Measurements from ENCODE around the gene MAP2K3. TPM values are rescaled to one million over a fixed set of nuclear protein-coding genes. Genes with fewer than 3 reads are reported as not detected.
"Not testable (repeated sequence)": the region's sequence is repeated elsewhere in the genome, so short reads cannot be mapped to it uniquely, and the experiment has no call there.

MAP2K3 gene
- total and polyA plus RNA-seq, 10 of the 15 experiments (the other 5 are each of a cell fraction or from before 2014, with no cell fraction given) = 0.71 to 39.4 (median 18.6) TPM

DNA sequence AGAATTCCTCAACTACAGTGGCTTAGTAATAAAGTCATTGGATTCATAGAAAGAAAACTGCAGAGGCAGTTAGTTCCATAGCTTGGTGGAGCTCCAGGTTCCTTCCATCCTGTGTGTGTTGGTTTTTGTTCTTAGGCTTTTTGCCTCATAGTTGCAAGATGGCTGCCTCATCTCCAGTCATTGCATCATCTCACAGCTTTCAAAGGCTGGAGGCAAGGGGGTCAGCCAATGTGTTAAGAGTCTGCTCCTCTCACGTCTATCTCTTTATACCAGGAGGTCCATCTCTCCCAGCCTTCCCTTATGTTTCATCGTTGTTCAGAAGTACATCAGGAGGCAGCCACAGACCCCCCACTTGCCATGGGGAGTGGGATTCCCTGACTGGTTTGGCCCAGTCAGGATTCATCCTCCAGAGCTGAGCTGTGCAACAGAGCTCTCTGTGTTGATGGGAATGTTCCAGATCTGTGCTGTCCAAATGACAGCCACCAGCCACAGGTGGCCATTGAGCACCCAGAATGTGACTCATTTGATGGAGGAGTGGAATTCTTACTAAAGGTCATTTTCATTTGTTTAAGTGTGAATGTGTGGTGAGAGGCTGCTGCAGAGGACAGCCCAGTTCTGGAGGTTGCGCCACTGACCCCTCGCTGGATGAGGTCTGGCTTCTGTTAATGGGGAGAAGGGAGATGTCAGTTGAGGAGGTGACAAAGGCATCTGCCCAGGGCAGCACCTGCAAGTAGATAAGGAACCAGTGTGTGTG, 52.2 kb downstream of the MAP2K3 start:
- CTCF ChIA-PET = not testable (repeated sequence)

DNA sequence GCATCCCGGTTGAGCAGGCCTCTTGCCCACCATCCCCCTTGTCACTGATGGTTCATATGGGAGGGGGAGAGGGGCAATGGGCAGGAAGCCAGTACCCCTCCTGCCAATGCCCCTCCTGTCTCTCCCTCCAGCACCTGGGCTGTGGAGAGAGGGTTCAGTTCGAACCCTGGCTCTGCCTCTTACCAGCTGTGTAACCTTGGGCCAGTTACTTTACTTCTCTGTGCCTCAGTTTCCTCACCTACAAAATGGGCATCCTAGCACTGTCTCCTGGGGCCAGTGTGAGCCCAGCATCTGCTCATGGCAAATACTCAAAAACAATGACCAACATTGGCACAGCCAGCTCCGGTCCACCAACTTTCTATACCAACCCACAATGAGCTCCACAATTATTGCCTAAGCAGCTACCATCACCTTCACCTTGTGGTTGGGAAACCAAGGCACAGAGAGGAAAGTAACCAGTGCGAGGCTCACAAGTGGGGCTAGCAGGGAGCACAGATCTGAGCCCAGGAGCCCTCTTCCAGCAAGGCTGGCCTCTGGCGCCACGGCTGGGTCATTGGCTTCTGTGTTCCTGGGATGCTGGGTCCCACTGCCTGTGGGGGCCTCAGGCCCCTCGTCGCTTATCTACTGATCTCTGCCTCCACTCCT, 53.6 kb downstream of the MAP2K3 start:
- RAD21 ChIA-PET (ENCODE audit: unreplicated experiment); in situ Hi-C loops (cut with MboI); BruUV-seq (replicated peaks); H3K4me2 ChIP-seq (ENCODE audit: control insufficient read depth, insufficient read depth); H4K20me1 ChIP-seq (ENCODE audit: control insufficient read depth, insufficient read depth); H3K4me3 ChIP-seq; H3K9me3 ChIP-seq (replicated peaks; ENCODE audit: control insufficient read depth, insufficient read depth, low read length); intact Hi-C loops (cut with micrococcal nuclease; ENCODE audit: unreplicated experiment); ATAC-seq; H3K9ac ChIP-seq (ENCODE audit: control insufficient read depth, insufficient read depth, low read length); SMC1A ChIA-PET (ENCODE audit: uncharacterized antibody, unreplicated experiment); H2AFZ ChIP-seq (ENCODE audit: control insufficient read depth, low read depth, low read length); H3K79me2 ChIP-seq (ENCODE audit: control insufficient read depth, insufficient read depth, low read length); H3K27ac ChIP-seq (ENCODE audit: control insufficient read depth, insufficient read depth); CTCF ChIA-PET; H3K4me1 ChIP-seq (ENCODE audit: control insufficient read depth, insufficient read depth, low read length); H3K27me3 ChIP-seq (replicated peaks in 1 of 2; ENCODE audit: control insufficient read depth in 2 of 2, insufficient read depth in 2 of 2, low read length in 1 of 2); FAIRE-seq; DNase-seq (ENCODE audit: low read depth, low spot score); H3K36me3 ChIP-seq (ENCODE audit: control insufficient read depth in 2 of 2, insufficient read depth in 2 of 2, low read length in 1 of 2); POLR2A ChIA-PET: not testable (repeated sequence)
- 37% methylated on average over 8 of the region's 8 CpGs for WGBS (ENCODE audit: insufficient coverage, insufficient replicate concordance, low lambda C conversion rate, missing lambda C conversion rate)

More for the DNA sequence above, 52.2 kb downstream of the MAP2K3 start:
- H3K36me3 ChIP-seq (ENCODE audit: control insufficient read depth in 2 of 2, insufficient read depth in 2 of 2, low read length in 1 of 2); intact Hi-C loops (cut with micrococcal nuclease; ENCODE audit: unreplicated experiment); H3K27me3 ChIP-seq (replicated peaks in 1 of 2; ENCODE audit: control insufficient read depth in 2 of 2, insufficient read depth in 2 of 2, low read length in 1 of 2); H3K79me2 ChIP-seq (ENCODE audit: control insufficient read depth, insufficient read depth, low read length); H3K4me3 ChIP-seq; H3K4me2 ChIP-seq (ENCODE audit: control insufficient read depth, insufficient read depth); ATAC-seq; H3K9me3 ChIP-seq (replicated peaks; ENCODE audit: control insufficient read depth, insufficient read depth, low read length); H3K4me1 ChIP-seq (ENCODE audit: control insufficient read depth, insufficient read depth, low read length); DNase-seq (ENCODE audit: low read depth, low spot score); H2AFZ ChIP-seq (ENCODE audit: control insufficient read depth, low read depth, low read length); in situ Hi-C loops (cut with MboI); POLR2A ChIA-PET; H3K27ac ChIP-seq (ENCODE audit: control insufficient read depth, insufficient read depth); H3K9ac ChIP-seq (ENCODE audit: control insufficient read depth, insufficient read depth, low read length); BruUV-seq (replicated peaks); H4K20me1 ChIP-seq (ENCODE audit: control insufficient read depth, insufficient read depth); RAD21 ChIA-PET (ENCODE audit: unreplicated experiment); FAIRE-seq; SMC1A ChIA-PET (ENCODE audit: uncharacterized antibody, unreplicated experiment): not testable (repeated sequence)
- WGBS (ENCODE audit: insufficient coverage, insufficient replicate concordance, low lambda C conversion rate, missing lambda C conversion rate) = 55% methylated on average over 4 of the region's 4 CpGs
